Adrenal gland (tissue), 12 donors: ENCODE results near the gene PTBP1. TPM values are rescaled to one million over a fixed set of nuclear protein-coding genes. Genes with fewer than 3 reads are reported as not detected.
A peak's percentile ranks its signal among the peaks of the same experiment; 100 is the strongest.

Experiments used
- DNase-seq, 7 donors: peaks; one replicate each; pipeline ENCODE4 v3.0.0-alpha.2; 2019 to 2020
- H3K27ac ChIP-seq, 5 donors: fragments of 200-600 bp; sonication (generic) in 4 of 5; 1 replicate in 3 of 5; 2 replicates in 2 of 5; pipeline versions ENCODE4 v1.5.1 to v1.8.0; 2016 to 2020; ENCODE audit warnings: mild to moderate bottlenecking in 1 of 5
- H3K27me3 ChIP-seq: fragments of 200-600 bp; 2 replicates; pipeline ENCODE4 v1.8.0; 2021
- H3K36me3 ChIP-seq, 2 donors: fragments of 200-600 bp; replicated peaks in 1 of 2; 1 replicate in 1 of 2; 2 replicates in 1 of 2; pipeline versions ENCODE4 v1.5.1 to v1.8.0; 2018 to 2022
- H3K4me1 ChIP-seq, 2 donors: fragments of 200-600 bp; replicated peaks in 1 of 2; 1 replicate in 1 of 2; 2 replicates in 1 of 2; pipeline versions ENCODE4 v1.5.1 to v1.8.0; 2018 to 2021
- H3K4me3 ChIP-seq, 4 donors: fragments of 200-600 bp; sonication (generic) in 3 of 4; one replicate each; pipeline ENCODE4 v1.5.1; 2016 to 2018
- H3K9me3 ChIP-seq, 3 donors: fragments of 200-600 bp; sonication (generic) in 1 of 3; replicated peaks in 1 of 3; 1 replicate in 2 of 3; 2 replicates in 1 of 3; pipeline versions ENCODE4 v1.5.1 to v1.8.0; 2016 to 2021
- CTCF ChIP-seq, 6 experiments: fragments of 450-650 bp in 4 of 6; fragments of 200-600 bp in 2 of 6; sonication (generic) in 1 of 6; IDR thresholded peaks; 1 replicate in 5 of 6; 2 replicates in 1 of 6; pipeline versions ENCODE4 v1.5.1 to v1.8.0; 2016 to 2021; ENCODE audit warnings: antibody characterized with exemption in 6 of 6, mild to moderate bottlenecking in 2 of 6, moderate library complexity in 1 of 6
- POLR2A ChIP-seq, 2 donors: fragments of 450-650 bp; IDR thresholded peaks; one replicate each; pipeline ENCODE4 v1.6.1; 2017; ENCODE audit warnings: antibody characterized with exemption in 2 of 2, mild to moderate bottlenecking in 2 of 2, moderate library complexity in 1 of 2
- WGBS, 4 donors: extraction: QIAGEN DNeasy Blood & Tissue Kit in 2 of 4; methylation state at CpG; one replicate each; pipeline versions ENCODE4 v1.1.5 to v1.1.7; 2013 to 2017; 5-methylcytosine and 5-hydroxymethylcytosine counted together
- intact Hi-C, 2 donors: fragments of 100-400 bp; cut with DNase I; formaldehyde crosslinking; loops; one replicate each; pipeline versions ENCODE4 v1.14.1 to v1.15.0; 2022 to 2023
- polyA plus RNA-seq, 3 donors: library from polyadenylated mRNA; stranded (reverse); fragments of 200-250 nt in 2 of 3; fragments of 350-450 nt in 1 of 3; fragmentation: Illumina TruSeq in 1 of 3; extraction: RNeasy Lipid Tissue Mini Kit (QIAGEN cat#74804) in 1 of 3; gene quantifications; one replicate each; pipeline ENCODE4 v1.2.3, GENCODE V29; 2013 to 2014
- total RNA-seq, 9 donors: library from RNA; depleted of rRNA in 4 of 9; stranded (reverse); fragments of >200 nt in 4 of 9; fragments of 120-200 nt in 1 of 9; fragmentation: NEBNext Ultra II Directional in 1 of 9; extraction: Animal tissue kit (Norgen Biotek cat#: 25700) in 1 of 9; gene quantifications; one replicate each; pipeline versions ENCODE4 v1.1.0 to v1.2.4, GENCODE V29; 2013 to 2023
- donor health status: healthy with polysubstance abuse.
- donor health status: Bipolar disorder and iron deficiency.
- donor health status: DM: yes; HTN: yes; CAD: no.
- donor health status: DM: no; HTN: no; CAD: no.
- donor health status: DM: no; HTN: no; CAD: no.
- donor health status: DM: yes; HTN: yes; CAD: no.

Gene PTBP1
- total and polyA plus RNA-seq, 12 donors = 64.6 to 236 (median 146) TPM

GRCh38 chr19:800360-801029 is 3.2 kb downstream of the PTBP1 start:
- H3K4me3 ChIP-seq = peak overlapping the region in 1 of 4 donors; percentile 35
- 25 to 30% (median 30%) methylated on average over 16 to 17 of the region's 17 CpGs for WGBS, 4 donors
- intact Hi-C loops = no loop called here

GRCh38 chr19:801030-801860 is 4.0 kb downstream of the PTBP1 start:
- H3K27me3 ChIP-seq = no peaks in the 10 kb centered on the region
- peak overlapping the region in 4 of 5 donors; percentile 0 to 70 (median 36) for H3K27ac ChIP-seq
- H3K4me1 ChIP-seq = peaks cover 44 to 59% of the 10 kb centered on the region in 2 donors
- H3K9me3 ChIP-seq = no peaks in the 10 kb centered on the region
- peak in 6 of 7 donors; percentile 83 to 90 (median 86) for DNase-seq
- peaks cover 0 to 39% of the 10 kb centered on the region in 2 donors for H3K36me3 ChIP-seq
- intact Hi-C loops = no loop called here
- 30 to 52% (median 31%) methylated on average over 9 to 29 of the region's 29 CpGs for WGBS, 4 donors
- H3K4me3 ChIP-seq = peak overlapping the region in 1 of 4 donors; percentile 35
- no peak for TF ChIP-seq CTCF (IDR thresholded peaks at IDR 0.05)
- peak in 1 of 2 donors; percentile 24 for TF ChIP-seq POLR2A (IDR thresholded peaks at IDR 0.05)

More at GRCh38 chr19:800360-801029, 3.2 kb downstream of the PTBP1 start:
- DNase-seq = peak in 3 of 7 donors; percentile 39 to 82 (median 63)
- Histone ChIP-seq H3K36me3 (peaks cover 0 to 31% of the 10 kb centered on the region in 2 donors), H3K27ac (peak overlapping the region in 4 of 5 donors; percentile 0 to 70 (median 36)), H3K9me3 (no peaks in the 10 kb centered on the region), H3K27me3 (no peaks in the 10 kb centered on the region), H3K4me1 (peaks cover 45 to 61% of the 10 kb centered on the region in 2 donors)
- TF ChIP-seq CTCF (IDR thresholded peaks at IDR 0.05) (no peak), POLR2A (IDR thresholded peaks at IDR 0.05) (no peak)

- Histone ChIP-seq H3K4me1 (peaks cover 40 to 56% of the 10 kb centered on the region in 2 donors), H3K27me3 (no peaks in the 10 kb centered on the region), H3K36me3 (peaks cover 0 to 46% of the 10 kb centered on the region in 2 donors), H3K4me3 (peak overlapping the region in 1 of 4 donors; percentile 35), H3K9me3 (no peaks in the 10 kb centered on the region), H3K27ac (peak overlapping the region in 3 of 5 donors; percentile 2 to 70 (median 67))
- WGBS, 4 donors = 26 to 37% (median 31%) methylated on average over 11 to 23 of the region's 23 CpGs
- TF ChIP-seq POLR2A (IDR thresholded peaks at IDR 0.05) (no peak), CTCF (IDR thresholded peaks at IDR 0.05) (no peak)
- DNase-seq = peak in 6 of 7 donors; percentile 60 to 78 (median 65)
- intact Hi-C loops = no loop called here
Measured at GRCh38 chr19:801861-802497, 4.7 kb downstream of the PTBP1 start.
